Measurements from ENCODE around the gene SDF2L1.
"Not testable (repeated sequence)": the region's sequence is repeated elsewhere in the genome, so short reads cannot be mapped to it uniquely, and the experiment has no call there.

The SDF2L1 gene

GRCh38 chr22:21684492-21685163 is 42.5 kb downstream of the SDF2L1 start:
- no peak for DNase-seq (ENCODE audit: low read depth in 2 of 3, low spot score in 2 of 3)

GRCh38 chr22:21685164-21685513 is 43.0 kb downstream of the SDF2L1 start:
- DNase-seq (ENCODE audit: low read depth in 2 of 3, low spot score in 2 of 3) = no peak

- DNase-seq (ENCODE audit: low read depth in 2 of 3, low spot score in 2 of 3) = no peak
Observed at GRCh38 chr22:21686193-21686608, 44.1 kb downstream of the SDF2L1 start.

- DNase-seq (ENCODE audit: low read depth in 2 of 3, low spot score in 2 of 3) = no peak
Observed at GRCh38 chr22:21686634-21687393, 44.7 kb downstream of the SDF2L1 start.

GRCh38 chr22:21687685-21688259 is 45.7 kb downstream of the SDF2L1 start:
- no peak for DNase-seq (ENCODE audit: low read depth in 2 of 3, low spot score in 2 of 3)

- DNase-seq (ENCODE audit: low read depth in 2 of 3, low spot score in 2 of 3) = no peak
Observed at GRCh38 chr22:21688341-21688705, 46.2 kb downstream of the SDF2L1 start.

GRCh38 chr22:21688706-21689381 is 46.7 kb downstream of the SDF2L1 start:
- no peak for DNase-seq (ENCODE audit: low read depth in 2 of 3, low spot score in 2 of 3)

GRCh38 chr22:21690401-21690801 is 48.3 kb downstream of the SDF2L1 start:
- no peak for DNase-seq (ENCODE audit: low read depth in 2 of 3, low spot score in 2 of 3)

GRCh38 chr22:21691816-21692215 is 49.7 kb downstream of the SDF2L1 start:
- no peak for DNase-seq (ENCODE audit: low read depth in 2 of 3, low spot score in 2 of 3)

- not testable (repeated sequence) for DNase-seq (ENCODE audit: low read depth in 2 of 3, low spot score in 2 of 3)
Observed at GRCh38 chr22:21692856-21693255, 50.8 kb downstream of the SDF2L1 start.

GRCh38 chr22:21693333-21693998 is 51.4 kb downstream of the SDF2L1 start:
- no peak for DNase-seq (ENCODE audit: low read depth in 2 of 3, low spot score in 2 of 3)
